GM11168 (cell line): Measurements from ENCODE around the gene IL17C.

Experiments
- in situ Hi-C: fragments of 300-500 bp; cut with MboI; formaldehyde crosslinking; loops from one replicate; pipeline ENCODE4 v1.12.0; 2022; ENCODE audit warnings: low sequenced_read_pairs; ENCODE audit not compliant: unreplicated experiment

The IL17C gene, protein sequence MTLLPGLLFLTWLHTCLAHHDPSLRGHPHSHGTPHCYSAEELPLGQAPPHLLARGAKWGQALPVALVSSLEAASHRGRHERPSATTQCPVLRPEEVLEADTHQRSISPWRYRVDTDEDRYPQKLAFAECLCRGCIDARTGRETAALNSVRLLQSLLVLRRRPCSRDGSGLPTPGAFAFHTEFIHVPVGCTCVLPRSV

GRCh38 chr16:88638323-88639230 lies at the start of gene IL17C:
IL17C (plus strand) TSS chr16:88638572; CDS start chr16:88638642, 70 bp downstream.
- in situ Hi-C loops, result no loop called here

- in situ Hi-C loops, result no loop called here
Observed at GRCh38 chr16:88588754-88589153, 49.6 kb upstream of the IL17C start.

DNA sequence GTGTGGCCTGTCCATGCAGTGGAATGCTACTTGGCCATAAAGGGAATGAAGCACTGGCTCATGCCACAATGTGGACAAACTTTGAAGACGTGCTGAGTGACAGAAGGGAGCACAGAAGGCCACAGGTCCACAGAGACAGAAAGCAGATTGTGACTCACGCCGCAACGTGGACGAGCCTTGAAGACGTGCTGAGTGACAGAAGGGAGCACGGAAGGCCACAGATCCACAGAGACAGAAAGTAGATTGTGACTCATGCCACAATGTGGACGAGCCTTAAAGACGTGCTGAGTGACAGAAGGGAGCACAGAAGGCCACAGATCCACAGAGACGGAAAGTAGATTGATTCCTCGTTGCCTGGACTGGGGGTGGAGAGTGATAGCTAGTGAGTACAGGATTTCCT lies 48.9 kb upstream of the IL17C start:
- in situ Hi-C loops, result no loop called here

DNA sequence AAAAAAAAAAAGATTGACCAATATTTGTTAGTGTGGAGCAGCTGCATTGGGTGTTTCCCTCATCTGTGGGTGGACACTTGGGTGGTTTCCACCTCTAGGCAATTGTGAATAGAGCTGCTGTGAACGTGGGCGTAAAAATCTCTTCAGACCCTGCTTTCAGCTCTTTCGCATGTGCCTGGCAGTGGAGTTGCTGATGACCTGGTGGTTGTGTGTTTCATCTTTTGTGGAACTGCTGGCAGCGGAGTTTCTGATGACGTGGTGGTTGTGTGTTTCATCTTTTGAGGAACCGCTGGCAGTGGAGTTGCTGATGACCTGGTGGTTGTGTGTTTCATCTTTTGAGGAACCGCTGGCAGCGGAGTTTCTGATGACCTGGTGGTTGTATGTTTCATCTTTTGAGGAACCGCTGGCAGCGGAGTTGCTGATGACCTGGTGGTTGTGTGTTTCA lies 46.8 kb upstream of the IL17C start:
- in situ Hi-C loops, result no loop called here

DNA sequence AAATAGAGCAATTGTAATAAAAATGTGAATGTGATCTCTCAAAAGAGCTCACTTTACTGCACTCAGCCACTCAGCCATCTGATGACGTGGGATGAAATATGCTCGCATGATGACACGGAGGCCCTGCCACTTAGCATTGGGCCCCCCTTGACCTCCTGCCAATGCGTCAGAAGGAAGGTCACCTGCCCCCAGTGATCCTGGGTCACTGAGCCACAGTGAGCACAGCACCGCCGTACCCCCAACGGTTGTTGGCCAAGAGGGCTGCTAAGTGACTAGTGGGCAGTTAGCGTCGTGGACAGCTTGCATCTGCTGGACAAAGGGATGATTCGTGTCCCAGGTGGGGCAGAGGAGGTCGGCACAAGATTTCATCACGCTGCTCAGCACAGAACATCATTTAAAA lies 45.3 kb upstream of the IL17C start:
- in situ Hi-C loops, result no loop called here

DNA sequence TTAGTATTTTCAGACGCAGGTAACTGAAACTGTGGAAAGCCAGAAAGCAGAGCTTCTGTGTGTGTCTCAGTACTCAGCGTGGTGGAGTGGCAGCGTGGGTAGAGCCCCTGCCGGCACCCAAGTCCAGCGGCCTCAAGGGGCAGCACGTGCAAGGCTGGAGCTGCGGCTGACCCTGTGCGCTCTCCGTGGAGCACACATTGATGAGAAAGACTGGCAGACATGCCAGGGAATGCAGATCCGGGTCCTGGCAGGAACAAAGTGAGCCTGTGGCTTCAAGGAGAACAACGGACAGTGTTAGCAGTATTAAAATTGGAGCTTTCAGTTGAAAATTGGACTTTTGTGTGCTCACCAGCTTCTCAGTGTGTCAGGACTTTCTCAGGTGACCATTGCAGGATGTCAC lies 44.9 kb upstream of the IL17C start:
- in situ Hi-C loops, result no loop called here

DNA sequence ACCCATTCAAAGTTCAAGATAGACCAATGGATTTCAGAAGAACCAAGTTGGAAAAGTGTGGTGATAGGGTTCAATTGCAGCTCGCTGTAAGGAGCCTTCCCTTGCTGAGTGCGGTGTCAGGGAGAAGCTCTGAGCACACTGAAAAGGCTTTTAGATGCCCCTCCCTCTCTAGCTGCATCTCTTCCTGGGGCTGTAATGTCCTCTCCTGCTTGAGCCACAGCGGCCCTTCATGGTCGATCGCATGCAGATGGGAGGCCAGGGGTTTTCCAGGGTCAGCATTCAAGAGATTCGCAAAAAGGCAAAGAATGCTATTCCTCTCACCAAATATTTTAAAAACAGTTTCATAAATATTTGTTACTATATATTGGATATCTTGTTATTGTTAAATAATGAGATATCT lies 44.5 kb upstream of the IL17C start:
- in situ Hi-C loops, result no loop called here

- in situ Hi-C loops, result no loop called here
Observed at GRCh38 chr16:88595101-88595500, 43.3 kb upstream of the IL17C start.

DNA sequence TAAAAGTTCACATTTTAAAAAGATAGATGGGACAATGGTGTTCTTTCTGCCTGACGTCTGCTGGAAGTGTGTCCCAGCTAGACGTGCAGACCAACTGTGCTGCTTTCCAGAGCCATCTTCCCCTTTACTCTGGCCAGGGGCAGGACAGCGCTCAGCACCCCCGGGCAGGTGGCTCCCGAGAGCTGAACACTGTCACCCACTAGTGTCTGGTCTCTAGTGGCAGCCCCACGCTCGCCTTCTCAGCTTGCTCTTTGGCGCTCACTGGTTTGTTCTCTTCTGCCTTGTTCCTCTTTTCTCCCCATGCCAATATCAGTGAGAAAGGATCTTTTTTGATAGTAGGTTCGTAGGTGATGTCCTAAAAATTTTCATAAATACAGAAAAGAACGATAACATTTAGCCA lies 42.5 kb upstream of the IL17C start:
- in situ Hi-C loops, result no loop called here

DNA sequence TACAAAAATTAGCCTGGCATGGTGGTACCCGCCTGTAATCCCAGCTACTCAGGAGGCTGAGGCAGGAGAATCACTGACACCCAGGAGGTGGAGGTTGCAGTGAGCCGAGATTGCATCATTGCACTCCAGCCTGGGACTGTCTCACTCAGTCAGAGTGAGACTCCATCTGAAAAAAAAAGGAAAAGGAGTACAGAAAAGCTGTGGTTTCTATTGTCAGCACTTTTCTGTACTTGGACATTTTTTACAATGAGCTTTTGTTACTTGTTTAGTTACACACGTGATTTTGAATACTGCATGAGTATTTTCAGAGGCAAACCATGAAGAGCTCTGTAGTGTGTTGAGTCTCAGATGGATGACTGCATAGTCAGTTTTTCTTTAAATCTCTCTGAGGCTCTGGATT lies 41.9 kb upstream of the IL17C start:
- in situ Hi-C loops, result no loop called here

- in situ Hi-C loops, result no loop called here
Observed at GRCh38 chr16:88597856-88598491, 40.4 kb upstream of the IL17C start.

DNA sequence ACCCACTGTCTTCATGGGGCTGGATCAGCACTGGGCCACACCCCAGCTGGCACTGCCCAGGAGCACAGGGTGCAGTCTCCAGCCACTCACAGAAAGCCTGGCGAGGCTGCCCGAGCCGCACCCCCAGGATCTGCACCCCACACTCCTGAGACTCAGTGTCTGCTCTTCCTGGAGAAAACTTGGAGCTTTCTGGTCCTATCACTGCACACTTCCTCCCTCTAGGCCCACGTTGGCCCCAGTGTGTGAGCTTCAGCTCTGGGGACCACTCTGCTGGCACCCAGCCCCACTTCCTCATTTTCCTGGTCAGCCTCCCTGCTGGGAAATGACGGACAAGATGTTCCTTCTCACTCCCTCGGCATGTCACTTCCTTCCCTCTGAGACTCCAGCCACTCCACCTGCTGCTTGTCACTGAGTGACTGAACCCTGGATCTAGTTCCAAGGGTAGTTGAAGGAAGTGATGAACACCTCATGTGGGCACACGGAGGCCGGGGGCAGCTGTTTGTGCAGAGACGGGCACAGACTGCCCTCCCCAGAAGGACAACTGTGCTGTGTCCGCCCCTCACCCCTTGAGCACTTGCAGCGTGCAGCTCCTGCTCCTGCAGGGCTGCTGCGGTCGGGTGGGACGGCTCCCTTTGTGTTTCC lies 39.2 kb upstream of the IL17C start:
- in situ Hi-C loops, result no loop called here

DNA sequence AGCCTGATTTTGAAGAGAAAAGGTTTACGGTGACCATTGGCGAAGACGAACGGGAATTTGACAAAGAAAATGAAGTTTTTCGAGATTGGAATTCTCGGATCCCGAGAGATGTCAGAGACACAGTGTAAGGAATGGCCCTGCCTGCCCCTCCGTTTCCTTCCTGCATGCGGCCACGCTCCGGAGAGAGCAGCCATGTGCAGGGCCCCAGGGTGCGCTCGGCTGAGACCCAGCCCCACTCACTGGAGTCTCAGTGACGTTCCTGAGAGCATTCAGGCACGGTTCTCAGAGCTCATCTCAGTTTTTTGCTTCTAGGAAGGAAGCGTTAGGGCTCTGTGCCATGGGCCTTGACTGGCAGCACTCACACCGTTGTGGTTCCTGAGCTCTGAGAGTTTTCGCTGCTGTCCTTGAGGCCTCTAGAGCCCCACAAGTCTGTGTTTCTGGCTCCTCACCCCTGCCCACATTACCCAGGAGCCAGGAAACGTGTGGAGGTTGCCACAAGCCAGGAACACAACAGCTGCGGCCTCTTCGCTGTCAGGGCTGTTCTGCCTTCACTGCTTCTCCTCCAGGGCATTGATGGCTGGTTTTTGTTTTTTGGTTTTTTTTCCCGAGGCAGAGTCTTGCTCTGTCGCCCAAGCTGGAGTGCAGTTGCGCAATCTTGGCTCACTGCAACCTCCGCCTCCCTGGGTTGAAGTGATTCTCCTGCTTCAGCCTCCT lies 38.4 kb upstream of the IL17C start:
- in situ Hi-C loops, result no loop called here

GRCh38 chr16:88600539-88600896 lies 37.9 kb upstream of the IL17C start:
- in situ Hi-C loops, result no loop called here

DNA sequence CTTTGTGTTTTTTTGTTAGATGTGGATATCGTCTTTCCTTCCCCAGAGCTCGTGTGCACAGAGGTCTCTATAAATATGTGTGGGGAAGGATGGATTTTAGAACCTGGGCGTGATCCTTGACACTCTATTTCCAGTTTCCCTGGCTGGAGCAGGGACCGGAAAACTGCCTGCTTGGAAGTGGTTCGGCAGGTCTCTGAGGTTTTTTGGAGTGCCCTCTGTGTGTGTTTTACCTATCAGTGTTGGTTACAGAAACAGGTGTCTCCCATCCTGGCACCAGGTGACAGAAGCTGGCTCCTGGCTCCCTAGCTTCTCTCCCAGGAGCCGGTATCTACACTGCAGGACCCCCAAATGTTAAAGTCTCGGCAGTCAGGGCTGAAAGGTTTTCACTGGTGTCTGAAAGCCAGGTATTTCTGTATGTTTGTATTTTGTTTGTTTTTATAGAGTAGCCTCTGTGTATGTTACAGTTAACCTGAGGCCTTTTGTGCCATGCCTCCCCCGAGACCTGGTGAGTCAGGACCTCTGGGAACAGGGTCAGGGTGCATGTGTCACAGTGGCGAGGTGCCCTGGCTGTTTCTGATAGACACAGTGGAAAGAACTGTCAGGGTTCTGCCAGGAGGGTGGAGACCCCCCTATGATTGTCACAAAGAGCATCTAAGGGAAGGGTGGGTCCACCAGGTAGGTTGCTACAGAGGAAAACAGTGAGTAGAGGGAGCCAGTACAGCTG lies 36.9 kb upstream of the IL17C start:
- in situ Hi-C loops, result no loop called here

- in situ Hi-C loops, result no loop called here
Observed at GRCh38 chr16:88602091-88602490, 36.3 kb upstream of the IL17C start.

- in situ Hi-C loops, result no loop called here
Observed at GRCh38 chr16:88605186-88606147, 32.9 kb upstream of the IL17C start.

GRCh38 chr16:88606148-88606757 lies 32.1 kb upstream of the IL17C start:
- in situ Hi-C loops, result no loop called here
